CD8-positive, alpha-beta memory T cell (primary cell): ENCODE results near the gene SAPCD1. TPM values are rescaled to one million over a fixed set of nuclear protein-coding genes. Genes with fewer than 3 reads are reported as not detected.

Experiments
- CTCF ChIA-PET: fragments of 350-600 bp; sonication (Branson Sonifier 250); formaldehyde crosslinking; loops from one replicate; lab custom pipeline; 2021; ENCODE audit warnings: antibody characterized with exemption; lab: Charles Lee
- POLR2A ChIA-PET: fragments of 350-600 bp; sonication (Branson Sonifier 250); formaldehyde crosslinking; loops from one replicate; lab custom pipeline; 2021; ENCODE audit warnings: antibody characterized with exemption; lab: Charles Lee
- DNase-seq, 5 donors: peaks; one replicate each; pipeline versions ENCODE4 v3.0.0 to v3.0.0-alpha.2; 2020 to 2022; ENCODE audit warnings: mixed read lengths in 1 of 5
- H3K27ac ChIP-seq: one replicate; pipeline ENCODE4 v1.7.0; 2013; ENCODE audit warnings: low read depth, mild to moderate bottlenecking, low read length, moderate library complexity
- H3K27me3 ChIP-seq: 2 replicates; pipeline ENCODE4 v1.7.0; 2013; ENCODE audit warnings: low read length, mild to moderate bottlenecking; ENCODE audit not compliant: insufficient read depth, poor library complexity, severe bottlenecking
- H3K36me3 ChIP-seq: 2 replicates; pipeline ENCODE4 v1.7.0; 2013; ENCODE audit warnings: mild to moderate bottlenecking, low read length, moderate library complexity; ENCODE audit not compliant: insufficient read depth
- H3K4me1 ChIP-seq: 2 replicates; pipeline ENCODE4 v1.7.0; 2013; ENCODE audit warnings: mild to moderate bottlenecking, low read length, moderate library complexity; ENCODE audit not compliant: insufficient read depth
- H3K4me3 ChIP-seq: 2 replicates; pipeline ENCODE4 v1.7.0; 2013; ENCODE audit warnings: mild to moderate bottlenecking, low read length
- H3K9me3 ChIP-seq: 2 replicates; pipeline ENCODE4 v1.7.0; 2013; ENCODE audit warnings: mild to moderate bottlenecking, low read length
- H3K27ac Mint-ChIP-seq, 8 donors: one replicate each; pipeline ENCODE4 v1.8.0; 2020 to 2021; ENCODE audit warnings: mixed read lengths in 8 of 8, mild to moderate bottlenecking in 6 of 8, inconsistent platforms in 3 of 8, moderate library complexity in 3 of 8
- H3K27me3 Mint-ChIP-seq, 2 donors: one replicate each; pipeline ENCODE4 v1.8.0; 2020 to 2021; ENCODE audit warnings: mixed read lengths in 2 of 2, mild to moderate bottlenecking in 1 of 2, moderate library complexity in 1 of 2
- H3K36me3 Mint-ChIP-seq, 3 donors: one replicate each; pipeline ENCODE4 v1.8.0; 2020 to 2021; ENCODE audit warnings: mixed read lengths in 3 of 3, inconsistent platforms in 1 of 3, mild to moderate bottlenecking in 1 of 3
- H3K4me1 Mint-ChIP-seq, 3 donors: one replicate each; pipeline ENCODE4 v1.8.0; 2020 to 2021; ENCODE audit warnings: mixed read lengths in 3 of 3, inconsistent platforms in 1 of 3, mild to moderate bottlenecking in 1 of 3
- H3K4me3 Mint-ChIP-seq, 7 donors: one replicate each; pipeline ENCODE4 v1.8.0; 2020 to 2021; ENCODE audit warnings: mixed read lengths in 7 of 7, mild to moderate bottlenecking in 6 of 7, moderate library complexity in 4 of 7, inconsistent platforms in 2 of 7
- H3K9me3 Mint-ChIP-seq, 5 donors: one replicate each; pipeline ENCODE4 v1.8.0; 2020 to 2022; ENCODE audit warnings: mixed read lengths in 5 of 5, mild to moderate bottlenecking in 3 of 5, moderate library complexity in 2 of 5, inconsistent platforms in 1 of 5
- polyA plus RNA-seq: library from polyadenylated mRNA; unstranded; fragments of 300-500 nt; fragmentation: Illumina TruSeq; gene quantifications from one replicate; pipeline ENCODE4 v1.2.3, GENCODE V29; 2021
- total RNA-seq, 2 experiments: library from RNA; stranded (reverse); gene quantifications; one replicate each; pipeline ENCODE4 v1.2.3, GENCODE V29; 2021

SAPCD1 gene
- total and polyA plus RNA-seq, 3 experiments from 2014 or later: 6.1 to 7.0 TPM; not detected in 1

DNA sequence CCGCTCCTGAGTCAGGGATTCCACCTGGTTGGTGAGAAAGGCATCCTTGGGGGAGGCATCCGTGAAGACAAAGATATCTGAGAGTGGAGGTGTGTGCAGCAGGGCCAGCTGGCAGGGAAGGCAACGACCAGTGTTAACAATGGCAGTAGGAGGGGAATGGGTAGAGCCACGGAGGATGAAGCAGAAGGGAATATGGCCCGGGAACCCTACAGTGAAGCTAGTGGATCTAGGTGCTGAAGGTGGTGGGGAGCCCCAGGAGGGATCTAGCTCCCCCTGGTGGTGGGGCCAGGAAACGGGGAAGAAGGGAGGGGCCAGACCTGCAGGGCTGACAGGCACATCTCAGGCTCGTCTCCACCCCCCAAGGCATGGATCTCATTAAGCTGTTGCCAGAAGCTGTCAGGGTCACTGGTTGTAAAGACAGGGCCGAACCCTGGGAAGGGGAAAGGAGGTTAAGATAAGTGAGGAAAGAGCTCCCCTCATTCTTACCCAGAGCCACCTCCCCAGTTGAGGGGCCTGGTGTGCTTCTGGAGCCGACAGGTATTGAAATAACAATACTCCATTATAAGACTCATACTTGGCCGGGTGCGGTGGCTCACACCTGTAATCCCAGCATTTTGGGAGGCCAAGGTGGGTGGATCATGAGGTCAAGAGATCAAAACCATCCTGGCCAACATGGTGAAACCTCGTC, 7.4 kb downstream of the SAPCD1 start:
- H3K4me3 Mint-ChIP-seq: peak overlapping the region in 1 of 7 donors; percentile 63
- Histone ChIP-seq H3K27ac (no peak overlapping the region), H3K4me1 (peaks cover 33% of the 10 kb centered on the region), H3K36me3 (no peaks in the 10 kb centered on the region), H3K27me3 (no peaks in the 10 kb centered on the region), H3K9me3 (no peaks in the 10 kb centered on the region), H3K4me3 (no peak overlapping the region)
- ChIA-PET POLR2A (interaction anchor here (0.6 to 1.2 kb wide), 6 partner anchors 9 to 65 kb away, joined by 3 to 5 read pairs (median 4); partner anchors contain the start of gene MSH5), CTCF (interaction anchor here (0.6 to 4.0 kb wide), 28 partner anchors 9 to 189 kb away, joined by 3 to 42 read pairs (median 5); partner anchors contain the start of genes ABHD16A, CLIC1, DDAH2 and HSPA1A)
- peaks cover 22 to 29% (median 27%) of the 10 kb centered on the region in 3 donors for H3K4me1 Mint-ChIP-seq
- no peaks in the 10 kb centered on the region for H3K36me3 Mint-ChIP-seq
- H3K27ac Mint-ChIP-seq: peak overlapping the region in 6 of 8 donors; percentile 4 to 82 (median 67)
- H3K9me3 Mint-ChIP-seq: peaks cover 0 to 5% (median 0%) of the 10 kb centered on the region in 5 donors
- peak; percentile 69 to 85 (median 74) for DNase-seq
- no peaks in the 10 kb centered on the region for H3K27me3 Mint-ChIP-seq

DNA sequence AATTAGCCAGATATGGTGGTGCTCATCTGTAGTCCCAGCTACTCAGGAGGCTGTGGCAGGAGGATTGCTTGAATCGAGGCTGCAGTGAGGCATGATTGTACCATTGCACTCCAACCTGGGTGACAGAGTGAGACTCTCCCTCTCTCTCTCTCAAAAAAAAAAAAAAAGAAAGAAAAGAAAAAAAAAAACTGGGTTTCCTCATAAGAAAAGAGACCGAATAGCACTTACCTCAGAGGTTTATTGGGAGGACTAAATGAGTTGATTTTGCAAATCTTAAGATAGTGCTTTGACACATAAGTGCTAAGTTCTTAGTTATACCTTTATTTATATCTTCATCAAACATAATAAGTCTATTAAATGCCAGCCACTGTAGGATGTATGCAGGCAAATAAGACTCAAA, 8.4 kb downstream of the SAPCD1 start:
- CTCF ChIA-PET: interaction anchor here (1.0 to 4.0 kb wide), 11 partner anchors 10 to 59 kb away, joined by 3 to 42 read pairs (median 6); partner anchors contain the start of genes CLIC1, DDAH2, LSM2 and MSH5
- H3K27ac ChIP-seq: no peak overlapping the region
- H3K27me3 ChIP-seq: no peaks in the 10 kb centered on the region
- H3K36me3 ChIP-seq: no peaks in the 10 kb centered on the region
- no peaks in the 10 kb centered on the region for H3K36me3 Mint-ChIP-seq
- H3K4me3 Mint-ChIP-seq: peak overlapping the region in 1 of 7 donors; percentile 23
- peaks cover 26 to 35% (median 29%) of the 10 kb centered on the region in 3 donors for H3K4me1 Mint-ChIP-seq
- no peak overlapping the region for H3K4me3 ChIP-seq
- peaks cover 40% of the 10 kb centered on the region for H3K4me1 ChIP-seq
- H3K27ac Mint-ChIP-seq: peak overlapping the region in 3 of 8 donors; percentile 64 to 81 (median 76)
- peaks cover 0 to 5% (median 0%) of the 10 kb centered on the region in 5 donors for H3K9me3 Mint-ChIP-seq
- peak in 1 of 5 donors; percentile 10 for DNase-seq
- POLR2A ChIA-PET: no interaction called here
- peaks cover 0 to 2% of the 10 kb centered on the region in 2 donors for H3K27me3 Mint-ChIP-seq
- H3K9me3 ChIP-seq: no peaks in the 10 kb centered on the region

DNA sequence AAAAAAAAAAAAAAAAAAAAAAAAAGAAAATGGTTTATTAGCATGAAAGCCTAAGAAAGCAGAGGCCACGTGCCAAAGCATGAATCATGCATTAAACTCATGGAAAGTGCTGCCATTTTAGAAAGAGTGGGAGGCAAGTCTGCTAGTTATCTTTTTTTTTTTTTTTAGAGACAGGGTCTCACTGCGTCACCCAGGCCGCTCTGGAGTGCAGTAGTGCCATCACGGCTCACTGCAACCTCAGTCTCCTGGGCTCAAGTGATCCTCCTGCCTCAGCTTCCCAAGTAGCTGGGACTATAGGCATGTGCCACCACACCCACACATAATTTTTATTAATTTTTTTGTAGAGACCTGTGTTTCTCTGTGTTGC, 9.5 kb downstream of the SAPCD1 start:
- ChIA-PET CTCF (interaction anchor here (0.9 to 4.0 kb wide), 4 partner anchors 34 to 58 kb away, joined by 3 to 42 read pairs (median 3); partner anchors contain the start of genes CLIC1, DDAH2 and MSH5), POLR2A (interaction anchor here (0.6 to 1.7 kb wide), 2 partner anchors 32 to 172 kb away, joined by 3 to 12 read pairs; partner anchors contain the start of gene MSH5)
- no peak for DNase-seq
- no peak overlapping the region for H3K27ac ChIP-seq
- H3K4me3 Mint-ChIP-seq: peak overlapping the region in 6 of 7 donors; percentile 62 to 84 (median 72)
- H3K27me3 Mint-ChIP-seq: peaks cover 0 to 2% of the 10 kb centered on the region in 2 donors
- peaks cover 32 to 44% (median 37%) of the 10 kb centered on the region in 3 donors for H3K4me1 Mint-ChIP-seq
- peaks cover 51% of the 10 kb centered on the region for H3K4me1 ChIP-seq
- H3K4me3 ChIP-seq: no peak overlapping the region
- no peaks in the 10 kb centered on the region for H3K36me3 Mint-ChIP-seq
- H3K27me3 ChIP-seq: no peaks in the 10 kb centered on the region
- peaks cover 0 to 5% (median 0%) of the 10 kb centered on the region in 5 donors for H3K9me3 Mint-ChIP-seq
- H3K36me3 ChIP-seq: no peaks in the 10 kb centered on the region
- peak overlapping the region in 6 of 8 donors; percentile 12 to 83 (median 55) for H3K27ac Mint-ChIP-seq
- H3K9me3 ChIP-seq: no peaks in the 10 kb centered on the region

DNA sequence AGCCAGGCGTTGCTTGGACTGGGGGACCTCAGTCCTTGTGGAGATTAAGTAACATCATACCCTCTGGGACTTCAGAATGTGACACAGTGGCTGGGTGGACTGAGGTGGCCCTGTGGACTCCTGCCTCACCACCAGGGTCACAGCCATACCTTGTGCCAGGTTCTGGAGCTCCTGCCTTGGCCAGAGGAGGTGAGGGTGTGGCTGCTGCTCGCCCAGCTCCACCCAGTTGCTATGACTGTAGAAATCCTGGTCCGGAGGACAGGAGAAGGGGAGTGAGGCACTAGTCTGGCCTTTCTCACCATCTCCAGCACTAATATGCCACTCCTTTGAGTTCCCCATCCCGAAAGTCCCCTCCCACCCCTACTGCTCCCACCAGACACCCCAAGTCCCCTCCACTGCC, 12.7 kb downstream of the SAPCD1 start:
- CTCF ChIA-PET: interaction anchor here (1.2 kb wide), 1 partner anchor 45 kb away, joined by 3 read pairs; no protein-coding TSS in a partner anchor
- peak overlapping the region in 3 of 8 donors; percentile 30 to 86 (median 56) for H3K27ac Mint-ChIP-seq
- H3K4me1 ChIP-seq: peaks cover 53% of the 10 kb centered on the region

DNA sequence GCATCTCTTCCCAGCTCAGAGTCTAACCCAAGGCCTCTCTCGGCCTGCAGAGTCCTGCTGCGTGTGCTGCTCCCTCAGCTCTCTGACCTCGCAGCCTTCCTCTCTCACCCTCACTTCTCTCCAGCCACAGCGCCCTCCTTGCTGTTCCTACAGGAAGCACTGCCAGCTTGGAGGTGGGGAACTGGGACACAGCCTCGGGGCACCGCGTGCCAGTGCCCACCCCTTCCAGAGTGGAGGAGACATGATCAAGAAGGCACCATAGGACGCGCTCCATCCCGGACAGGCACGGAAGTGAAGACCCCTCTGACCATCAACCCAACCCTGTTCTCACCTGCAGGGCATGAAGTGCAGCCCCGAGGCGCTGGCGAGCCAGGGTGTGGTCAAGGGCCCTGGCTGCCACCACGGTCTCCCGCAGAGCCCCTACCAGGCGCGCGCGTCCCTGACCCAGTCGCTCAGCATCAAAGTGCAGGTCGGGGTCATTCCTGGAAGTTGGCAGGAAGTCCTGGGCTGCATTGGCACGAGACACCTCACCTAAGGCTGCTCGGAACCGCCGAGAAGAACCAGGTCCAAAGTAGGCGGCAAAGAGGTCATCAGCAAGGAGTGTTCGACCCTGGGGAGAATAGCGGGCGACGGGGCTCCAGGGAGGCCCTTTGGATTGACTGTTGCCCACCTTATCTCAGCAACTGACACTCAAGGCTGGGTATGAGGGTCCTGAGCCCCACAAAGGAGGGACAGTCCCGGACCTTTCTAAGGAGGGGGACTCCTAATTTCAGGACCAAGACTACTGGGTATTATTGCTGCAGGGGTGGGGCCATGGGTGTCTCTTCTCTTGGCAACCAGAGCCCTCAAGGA, 13.4 kb downstream of the SAPCD1 start:
- peaks cover 50% of the 10 kb centered on the region for H3K4me1 ChIP-seq
- no peak overlapping the region for H3K4me3 ChIP-seq
- H3K36me3 ChIP-seq: peaks cover 4% of the 10 kb centered on the region
- DNase-seq: no peak
- H3K9me3 ChIP-seq: no peaks in the 10 kb centered on the region
- H3K4me1 Mint-ChIP-seq: peaks cover 36 to 47% (median 40%) of the 10 kb centered on the region in 3 donors
- ChIA-PET POLR2A (no interaction called here), CTCF (no interaction called here)
- no peaks in the 10 kb centered on the region for H3K27me3 ChIP-seq
- peak overlapping the region in 7 of 8 donors; percentile 45 to 86 (median 68) for H3K27ac Mint-ChIP-seq
- peaks cover 0 to 5% (median 0%) of the 10 kb centered on the region in 5 donors for H3K9me3 Mint-ChIP-seq
- H3K27me3 Mint-ChIP-seq: peaks cover 0 to 2% of the 10 kb centered on the region in 2 donors
- peaks cover 0 to 24% (median 1%) of the 10 kb centered on the region in 3 donors for H3K36me3 Mint-ChIP-seq
- H3K27ac ChIP-seq: peak overlapping the region; percentile 70
- H3K4me3 Mint-ChIP-seq: peak overlapping the region in 6 of 7 donors; percentile 16 to 67 (median 47)

More for the DNA sequence above, 12.7 kb downstream of the SAPCD1 start:
- Histone ChIP-seq H3K27ac (no peak overlapping the region), H3K9me3 (no peaks in the 10 kb centered on the region), H3K27me3 (no peaks in the 10 kb centered on the region), H3K4me3 (no peak overlapping the region), H3K36me3 (no peaks in the 10 kb centered on the region)
- Mint-ChIP-seq H3K4me3 (peak overlapping the region in 2 of 7 donors; percentile 29 to 54), H3K27me3 (peaks cover 0 to 2% of the 10 kb centered on the region in 2 donors), H3K9me3 (peaks cover 0 to 5% (median 0%) of the 10 kb centered on the region in 5 donors), H3K4me1 (peaks cover 36 to 47% (median 40%) of the 10 kb centered on the region in 3 donors), H3K36me3 (peaks cover 0 to 17% (median 1%) of the 10 kb centered on the region in 3 donors)
- DNase-seq: no peak
- POLR2A ChIA-PET: no interaction called here

DNA sequence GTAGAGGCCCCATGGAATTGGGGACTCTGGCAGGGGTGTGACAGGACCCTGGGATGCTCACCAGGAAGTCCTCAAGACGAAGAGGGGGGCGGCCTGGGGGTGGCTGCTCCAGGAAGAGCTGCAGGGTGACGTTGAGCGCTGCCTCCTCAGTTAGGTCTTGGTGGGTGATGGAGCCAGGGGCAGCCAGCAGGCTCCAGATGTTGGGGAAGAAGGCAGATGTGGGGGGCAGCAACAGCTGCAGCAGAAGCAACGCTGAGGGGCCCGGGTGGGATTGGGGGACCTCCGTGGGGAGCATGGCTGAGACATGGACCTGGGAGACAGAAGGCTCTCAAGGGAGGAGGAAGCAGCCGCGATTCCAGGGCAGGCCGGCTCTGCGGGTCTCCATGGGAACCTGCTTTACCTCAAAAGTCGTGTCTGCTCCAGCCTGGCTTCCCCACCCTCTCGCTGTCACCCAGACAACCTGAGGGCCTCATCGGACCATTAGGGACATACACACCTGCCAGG, 14.1 kb downstream of the SAPCD1 start:
- peaks cover 5% of the 10 kb centered on the region for H3K36me3 ChIP-seq
- Mint-ChIP-seq H3K27me3 (peaks cover 0 to 2% of the 10 kb centered on the region in 2 donors), H3K4me3 (peak overlapping the region in 6 of 7 donors; percentile 41 to 67 (median 54)), H3K4me1 (peaks cover 30 to 40% (median 34%) of the 10 kb centered on the region in 3 donors), H3K27ac (peak overlapping the region; percentile 45 to 83 (median 66)), H3K36me3 (peaks cover 0 to 29% (median 1%) of the 10 kb centered on the region in 3 donors), H3K9me3 (peaks cover 0 to 3% (median 0%) of the 10 kb centered on the region in 5 donors)
- peak overlapping the region; percentile 70 for H3K27ac ChIP-seq
- H3K4me1 ChIP-seq: peaks cover 44% of the 10 kb centered on the region
- no peaks in the 10 kb centered on the region for H3K9me3 ChIP-seq
- POLR2A ChIA-PET: no interaction called here
- H3K4me3 ChIP-seq: peak overlapping the region; percentile 17
- CTCF ChIA-PET: no interaction called here
- no peaks in the 10 kb centered on the region for H3K27me3 ChIP-seq
- DNase-seq: no peak

DNA sequence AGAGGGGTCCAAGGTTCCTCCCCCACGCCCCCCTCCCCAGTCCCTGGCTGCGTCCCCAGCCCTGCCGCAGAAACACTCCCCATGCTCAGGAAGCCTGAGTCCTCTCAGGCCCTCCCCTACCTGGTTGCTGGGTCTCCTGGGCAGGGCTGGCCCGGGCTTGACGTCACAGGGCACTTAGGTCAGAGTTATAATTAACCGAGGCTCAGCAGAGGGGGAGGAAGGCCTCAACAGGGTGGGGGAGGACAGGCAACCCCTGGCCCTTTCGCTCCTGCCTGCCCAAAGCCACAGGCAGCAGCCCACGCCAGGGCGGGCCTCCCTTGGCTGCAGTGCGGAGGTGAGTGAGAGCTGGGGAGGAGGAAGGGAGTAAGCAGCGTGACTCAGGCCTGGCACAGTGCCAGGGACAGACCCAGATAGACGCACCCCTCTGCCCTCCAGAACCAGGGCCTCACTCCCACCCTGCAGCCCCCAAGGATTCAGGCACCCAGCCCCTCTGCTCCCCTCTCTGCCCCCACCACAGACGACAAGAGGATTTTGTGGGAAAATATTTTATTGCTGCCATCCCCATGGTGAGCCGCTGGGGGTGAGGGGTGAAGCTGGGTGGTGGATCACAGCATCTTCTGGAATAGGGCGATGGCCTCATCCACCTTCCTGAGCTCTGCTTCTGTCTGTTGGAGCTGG, 14.7 kb downstream of the SAPCD1 start, which contains the start of gene VWA7:
VWA7 (minus strand) TSS at position 340 of the 678 bp plus-strand sequence. CDS start 549 bp downstream, outside the sequence.
- H3K9me3 Mint-ChIP-seq: peaks cover 0 to 2% (median 0%) of the 10 kb centered on the region in 5 donors
- peak within 1 kb of the TSS; percentile 17 for H3K4me3 ChIP-seq
- peak in 4 of 5 donors; percentile 42 to 80 (median 53) for DNase-seq
- peak within 1 kb of the TSS; percentile 45 to 83 (median 74) for H3K27ac Mint-ChIP-seq
- H3K4me1 Mint-ChIP-seq: peaks cover 28 to 36% (median 31%) of the 10 kb centered on the region in 3 donors
- ChIA-PET CTCF (interaction anchor here (0.8 kb wide), 1 partner anchor 14 kb away, joined by 5 read pairs; no protein-coding TSS in a partner anchor), POLR2A (no interaction called here)
- peak within 1 kb of the TSS; percentile 70 for H3K27ac ChIP-seq
- H3K9me3 ChIP-seq: no peaks in the 10 kb centered on the region
- H3K36me3 ChIP-seq: peaks cover 5% of the 10 kb centered on the region
- H3K36me3 Mint-ChIP-seq: peaks cover 0 to 35% (median 1%) of the 10 kb centered on the region in 3 donors
- no peaks in the 10 kb centered on the region for H3K27me3 ChIP-seq
- H3K4me3 Mint-ChIP-seq: peak within 1 kb of the TSS in 6 of 7 donors; percentile 41 to 84 (median 54)
- H3K4me1 ChIP-seq: peaks cover 39% of the 10 kb centered on the region
- peaks cover 0 to 2% of the 10 kb centered on the region in 2 donors for H3K27me3 Mint-ChIP-seq
